ENCODE data around the gene RAN. TPM values are rescaled to one million over a fixed set of nuclear protein-coding genes. Genes with fewer than 3 reads are reported as not detected.
"Not testable (repeated sequence)": the region's sequence is repeated elsewhere in the genome, so short reads cannot be mapped to it uniquely, and the experiment has no call there.

Gene RAN
- polyA plus RNA-seq, 1 of the 3 experiments (the other 2 are of a cell fraction) = 865 TPM

- Histone ChIP-seq H3K36me3 (replicated peaks in 1 of 2; ENCODE audit: control insufficient read depth in 1 of 2, insufficient read depth in 2 of 2, low read length in 1 of 2) (no peaks in the 10 kb centered on the region), H3K4me3 (ENCODE audit: low read depth in 2 of 2, low read length in 1 of 2) (no peak overlapping the region), H2AFZ (ENCODE audit: low read depth) (no peak overlapping the region), H3K27me3 (ENCODE audit: insufficient read depth) (no peaks in the 10 kb centered on the region), H3K4me1 (ENCODE audit: control insufficient read depth in 1 of 2, insufficient read depth in 2 of 2, low read depth in 1 of 2, low read length in 1 of 2) (no peaks in the 10 kb centered on the region), H3K9me3 (no peaks in the 10 kb centered on the region), H3K27ac (ENCODE audit: low read depth in 2 of 2, low read length in 1 of 2) (no peak overlapping the region), H4K20me1 (ENCODE audit: insufficient read depth) (no peaks in the 10 kb centered on the region), H3K79me2 (ENCODE audit: insufficient read depth) (no peaks in the 10 kb centered on the region), H3K9me2 (no peaks in the 10 kb centered on the region), H3K9ac (no peak overlapping the region), H3K4me2 (no peak overlapping the region), H3F3A (replicated peaks; ENCODE audit: insufficient read depth) (peaks cover 4% of the 10 kb centered on the region)
- TF ChIP-seq REST (IDR thresholded peaks at IDR 0.05; ENCODE audit: low read depth, low read length) (no peak), EP300 (IDR thresholded peaks at IDR 0.05; ENCODE audit: borderline replicate concordance in 1 of 2, low read depth in 1 of 2, low read length in 1 of 2) (no peak), TAF1 (IDR thresholded peaks at IDR 0.05; ENCODE audit: borderline replicate concordance, low read depth, low read length) (no peak), RCOR1 (IDR thresholded peaks at IDR 0.05; ENCODE audit: low read length) (no peak), ZBTB33 (IDR thresholded peaks at IDR 0.05; ENCODE audit: borderline replicate concordance, low read depth) (no peak), FOSL2 (IDR thresholded peaks at IDR 0.05; ENCODE audit: borderline replicate concordance, low read depth) (no peak), USF2 (IDR thresholded peaks at IDR 0.05; ENCODE audit: borderline replicate concordance, low read depth, low read length) (no peak), NFIC (IDR thresholded peaks at IDR 0.05; ENCODE audit: borderline replicate concordance) (no peak), POLR2AphosphoS5 (IDR thresholded peaks at IDR 0.05; ENCODE audit: low read depth, low read length) (no peak), ELF1 (IDR thresholded peaks at IDR 0.05) (no peak), MEF2A (IDR thresholded peaks at IDR 0.05; ENCODE audit: borderline replicate concordance, low read depth) (no peak), MXI1 (IDR thresholded peaks at IDR 0.05; ENCODE audit: low read depth, low read length) (no peak), SMC3 (IDR thresholded peaks at IDR 0.05; ENCODE audit: low read depth, low read length) (no peak), MAX (IDR thresholded peaks at IDR 0.05; ENCODE audit: low read depth) (no peak)
- ChIA-PET CTCF (interaction anchor here (1.4 kb wide), 1 partner anchor 20 kb away, joined by 5 read pairs; no protein-coding TSS in a partner anchor), POLR2A (no interaction called here)
- DNase-seq = no peak
- WGBS (ENCODE audit: low lambda C conversion rate) = 64% methylated on average over 7 of the region's 7 CpGs
These were observed 24.8 kb upstream of the RAN start for GRCh38 chr12:130847112-130847511.

GRCh38 chr12:130848105-130848504 is 23.8 kb upstream of the RAN start:
- not testable (repeated sequence) for H3K4me2 ChIP-seq; H3K9ac ChIP-seq; H3K27ac ChIP-seq (ENCODE audit: low read depth in 2 of 2, low read length in 1 of 2); H3K4me1 ChIP-seq (ENCODE audit: control insufficient read depth in 1 of 2, insufficient read depth in 2 of 2, low read depth in 1 of 2, low read length in 1 of 2); H3K27me3 ChIP-seq (ENCODE audit: insufficient read depth); H3F3A ChIP-seq (replicated peaks; ENCODE audit: insufficient read depth); H3K36me3 ChIP-seq (replicated peaks in 1 of 2; ENCODE audit: control insufficient read depth in 1 of 2, insufficient read depth in 2 of 2, low read length in 1 of 2); DNase-seq; H3K9me2 ChIP-seq; H3K4me3 ChIP-seq (ENCODE audit: low read depth in 2 of 2, low read length in 1 of 2); H2AFZ ChIP-seq (ENCODE audit: low read depth); H3K79me2 ChIP-seq (ENCODE audit: insufficient read depth); H3K9me3 ChIP-seq; H4K20me1 ChIP-seq (ENCODE audit: insufficient read depth)
- CTCF ChIA-PET = interaction anchor here (0.7 kb wide), 1 partner anchor 37 kb away, joined by 3 read pairs; no protein-coding TSS in a partner anchor
- POLR2A ChIA-PET = interaction anchor here (0.6 kb wide), 1 partner anchor 774 kb away, joined by 5 read pairs; no protein-coding TSS in a partner anchor
- 68% methylated on average over 6 of the region's 6 CpGs for WGBS (ENCODE audit: low lambda C conversion rate)

GRCh38 chr12:130848785-130849305 is 23.0 kb upstream of the RAN start:
- not testable (repeated sequence) for H3K9ac ChIP-seq; H3K4me3 ChIP-seq (ENCODE audit: low read depth in 2 of 2, low read length in 1 of 2); H2AFZ ChIP-seq (ENCODE audit: low read depth); DNase-seq; H4K20me1 ChIP-seq (ENCODE audit: insufficient read depth); H3K27me3 ChIP-seq (ENCODE audit: insufficient read depth); H3K4me2 ChIP-seq; H3K9me2 ChIP-seq; H3K27ac ChIP-seq (ENCODE audit: low read depth in 2 of 2, low read length in 1 of 2); H3K36me3 ChIP-seq (replicated peaks in 1 of 2; ENCODE audit: control insufficient read depth in 1 of 2, insufficient read depth in 2 of 2, low read length in 1 of 2); H3K9me3 ChIP-seq; H3K4me1 ChIP-seq (ENCODE audit: control insufficient read depth in 1 of 2, insufficient read depth in 2 of 2, low read depth in 1 of 2, low read length in 1 of 2); H3K79me2 ChIP-seq (ENCODE audit: insufficient read depth); H3F3A ChIP-seq (replicated peaks; ENCODE audit: insufficient read depth)
- ChIA-PET CTCF (interaction anchor here (0.7 kb wide), 2 partner anchors 36 to 985 kb away, joined by 3 to 4 read pairs; no protein-coding TSS in a partner anchor), POLR2A (interaction anchor here (0.6 kb wide), 2 partner anchors 40 to 775 kb away, joined by 3 to 5 read pairs; no protein-coding TSS in a partner anchor)
- WGBS (ENCODE audit: low lambda C conversion rate) = 71% methylated on average over 1 of the region's 1 CpG

Data from SK-N-SH (cell line).